Ishikawa (cell line): ENCODE data around the gene ATP5IF1.

Experiments
- CEBPB ChIP-seq: IDR thresholded peaks from 2 replicates; pipeline ENCODE4 v1.6.1; 2012
- CREB1 ChIP-seq: IDR thresholded peaks from 2 replicates; pipeline ENCODE4 v1.6.1; 2012; ENCODE audit warnings: low read depth
- EGR1 ChIP-seq: IDR thresholded peaks from 2 replicates; pipeline ENCODE4 v1.6.1; 2012
- EP300 ChIP-seq: IDR thresholded peaks from 2 replicates; pipeline ENCODE4 v1.6.1; 2012; ENCODE audit warnings: borderline replicate concordance
- FOXM1 ChIP-seq: IDR thresholded peaks from 2 replicates; pipeline ENCODE4 v1.6.1; 2012; ENCODE audit warnings: low read depth, borderline replicate concordance
- NFIC ChIP-seq: IDR thresholded peaks from 2 replicates; pipeline ENCODE4 v1.6.1; 2012
- RAD21 ChIP-seq: IDR thresholded peaks from 2 replicates; pipeline ENCODE4 v1.6.1; 2012; ENCODE audit warnings: low read depth
- TAF1 ChIP-seq: IDR thresholded peaks from 2 replicates; pipeline ENCODE4 v1.6.1; 2012; ENCODE audit warnings: low read depth, mild to moderate bottlenecking
- TCF12 ChIP-seq: IDR thresholded peaks from 2 replicates; pipeline ENCODE4 v1.6.1; 2012; ENCODE audit warnings: low read depth
- TEAD4 ChIP-seq: IDR thresholded peaks from 2 replicates; pipeline ENCODE4 v1.6.1; 2012
- YY1 ChIP-seq: IDR thresholded peaks from 2 replicates; pipeline ENCODE4 v1.6.1; 2012; ENCODE audit warnings: low read depth
- ZBTB7A ChIP-seq: IDR thresholded peaks from 2 replicates; pipeline ENCODE4 v1.6.1; 2012; ENCODE audit warnings: low read depth
- TF ChIP-seq, protein P1 (sequence below): IDR thresholded peaks from 2 replicates; pipeline ENCODE4 v1.6.1; 2012
- TF ChIP-seq, protein P2 (sequence below): IDR thresholded peaks from 2 replicates; pipeline ENCODE4 v1.6.1; 2012; ENCODE audit warnings: low read depth, mild to moderate bottlenecking
- TF ChIP-seq, protein P3 (sequence below): IDR thresholded peaks from 2 replicates; pipeline ENCODE4 v1.6.1; 2012

The ATP5IF1 gene

DNA sequence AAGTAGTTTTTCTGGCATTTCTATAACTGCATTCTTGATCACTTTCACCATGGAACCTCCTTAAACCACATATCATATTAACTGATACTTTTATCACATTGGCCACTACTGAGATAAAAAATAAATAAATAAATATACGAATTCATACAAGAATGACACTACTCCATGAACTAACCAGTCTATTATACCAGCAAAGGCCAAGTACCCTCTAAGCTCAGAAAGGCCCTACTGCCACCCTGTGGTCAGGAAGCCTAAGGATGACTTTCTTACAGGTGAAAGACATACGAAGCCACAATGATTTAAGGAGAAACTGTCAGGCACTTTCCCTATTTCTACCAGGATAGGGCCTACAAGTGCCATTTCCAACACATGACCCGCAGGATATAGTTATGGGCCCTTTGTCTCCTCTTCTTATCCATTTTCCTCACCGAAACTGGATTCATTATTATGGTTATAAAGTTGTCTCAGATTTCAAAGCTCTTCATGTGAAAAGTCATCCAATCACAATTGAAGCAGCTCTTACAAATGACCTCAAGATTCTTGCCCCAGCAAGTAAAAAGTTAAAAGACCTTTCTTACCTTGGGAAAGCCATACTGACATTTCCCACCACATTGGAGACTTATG lies 27.0 kb upstream of the ATP5IF1 start:
- peak; percentile 71 for TF ChIP-seq RAD21
- no peak for TF ChIP-seq EP300

DNA sequence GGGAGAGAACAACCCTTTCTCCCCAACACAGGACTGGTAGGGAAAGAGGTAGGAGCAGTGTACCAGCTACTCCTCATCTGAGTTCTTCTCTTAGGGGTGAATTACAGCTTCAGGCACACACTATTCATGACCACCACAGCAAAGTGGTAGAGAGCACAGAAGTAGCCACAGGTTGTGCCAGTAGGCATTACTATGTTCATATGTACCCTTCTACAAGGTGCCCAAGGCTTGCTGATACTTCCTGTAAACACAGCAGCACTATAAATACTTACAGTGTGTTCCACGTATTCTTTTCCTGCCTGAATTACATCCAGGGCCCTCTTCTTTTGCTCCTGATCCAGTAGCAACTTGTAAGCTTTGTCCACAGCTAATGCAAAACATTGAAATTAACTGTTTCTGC lies 26.2 kb upstream of the ATP5IF1 start:
- TF ChIP-seq RAD21: no peak

DNA sequence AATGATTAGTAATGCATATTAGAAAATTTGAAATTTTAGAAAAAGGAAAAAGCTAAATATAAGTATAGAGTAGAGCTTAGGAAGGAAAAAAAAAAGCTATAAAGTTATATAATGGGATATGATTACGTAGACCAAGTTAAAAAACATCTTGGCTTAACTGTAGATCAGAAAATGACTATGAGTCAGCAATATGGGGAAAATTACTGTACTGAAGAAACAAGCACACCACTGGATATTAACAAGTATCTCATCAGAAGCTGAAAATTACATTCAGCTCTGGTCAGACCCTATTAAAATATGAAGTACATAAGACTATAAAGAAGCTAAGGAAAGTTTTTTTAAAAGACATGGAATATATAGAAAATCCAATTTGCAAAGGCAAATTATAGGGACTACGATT lies 22.6 kb upstream of the ATP5IF1 start:
- TF ChIP-seq YY1 (no peak), EP300 (no peak)
- TF ChIP-seq, protein P1, sequence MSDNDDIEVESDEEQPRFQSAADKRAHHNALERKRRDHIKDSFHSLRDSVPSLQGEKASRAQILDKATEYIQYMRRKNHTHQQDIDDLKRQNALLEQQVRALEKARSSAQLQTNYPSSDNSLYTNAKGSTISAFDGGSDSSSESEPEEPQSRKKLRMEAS: no peak

DNA sequence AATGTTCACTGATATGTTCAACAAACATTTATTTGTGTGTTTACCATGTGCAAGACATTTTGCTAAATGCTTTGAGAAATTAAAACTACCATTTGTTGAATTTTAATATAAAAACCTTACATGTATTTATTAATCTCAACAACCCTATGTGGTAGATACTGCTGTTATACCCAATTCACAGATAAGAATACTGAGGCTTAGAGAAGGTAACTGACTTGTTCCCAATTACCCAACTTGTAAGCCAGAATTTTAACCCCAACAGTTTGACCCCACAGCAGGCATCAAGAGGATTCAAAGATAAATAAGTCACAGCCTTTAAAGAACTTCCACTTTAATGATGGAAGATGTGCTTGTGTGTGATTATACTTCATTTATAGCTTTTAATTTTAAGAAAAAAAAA lies 6.8 kb upstream of the ATP5IF1 start:
- TF ChIP-seq CREB1: no peak
- TF ChIP-seq, protein P1: no peak
- no peak for TF ChIP-seq TCF12
- TF ChIP-seq EP300: no peak
- no peak for TF ChIP-seq YY1
- TF ChIP-seq ZBTB7A: no peak
- TF ChIP-seq TEAD4: no peak
- no peak for TF ChIP-seq EGR1
- TF ChIP-seq TAF1: no peak
- TF ChIP-seq, protein P2, sequence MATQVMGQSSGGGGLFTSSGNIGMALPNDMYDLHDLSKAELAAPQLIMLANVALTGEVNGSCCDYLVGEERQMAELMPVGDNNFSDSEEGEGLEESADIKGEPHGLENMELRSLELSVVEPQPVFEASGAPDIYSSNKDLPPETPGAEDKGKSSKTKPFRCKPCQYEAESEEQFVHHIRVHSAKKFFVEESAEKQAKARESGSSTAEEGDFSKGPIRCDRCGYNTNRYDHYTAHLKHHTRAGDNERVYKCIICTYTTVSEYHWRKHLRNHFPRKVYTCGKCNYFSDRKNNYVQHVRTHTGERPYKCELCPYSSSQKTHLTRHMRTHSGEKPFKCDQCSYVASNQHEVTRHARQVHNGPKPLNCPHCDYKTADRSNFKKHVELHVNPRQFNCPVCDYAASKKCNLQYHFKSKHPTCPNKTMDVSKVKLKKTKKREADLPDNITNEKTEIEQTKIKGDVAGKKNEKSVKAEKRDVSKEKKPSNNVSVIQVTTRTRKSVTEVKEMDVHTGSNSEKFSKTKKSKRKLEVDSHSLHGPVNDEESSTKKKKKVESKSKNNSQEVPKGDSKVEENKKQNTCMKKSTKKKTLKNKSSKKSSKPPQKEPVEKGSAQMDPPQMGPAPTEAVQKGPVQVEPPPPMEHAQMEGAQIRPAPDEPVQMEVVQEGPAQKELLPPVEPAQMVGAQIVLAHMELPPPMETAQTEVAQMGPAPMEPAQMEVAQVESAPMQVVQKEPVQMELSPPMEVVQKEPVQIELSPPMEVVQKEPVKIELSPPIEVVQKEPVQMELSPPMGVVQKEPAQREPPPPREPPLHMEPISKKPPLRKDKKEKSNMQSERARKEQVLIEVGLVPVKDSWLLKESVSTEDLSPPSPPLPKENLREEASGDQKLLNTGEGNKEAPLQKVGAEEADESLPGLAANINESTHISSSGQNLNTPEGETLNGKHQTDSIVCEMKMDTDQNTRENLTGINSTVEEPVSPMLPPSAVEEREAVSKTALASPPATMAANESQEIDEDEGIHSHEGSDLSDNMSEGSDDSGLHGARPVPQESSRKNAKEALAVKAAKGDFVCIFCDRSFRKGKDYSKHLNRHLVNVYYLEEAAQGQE: no peak
- no peak for TF ChIP-seq NFIC
- no peak for TF ChIP-seq CEBPB
- no peak for TF ChIP-seq FOXM1
- TF ChIP-seq, protein P3, sequence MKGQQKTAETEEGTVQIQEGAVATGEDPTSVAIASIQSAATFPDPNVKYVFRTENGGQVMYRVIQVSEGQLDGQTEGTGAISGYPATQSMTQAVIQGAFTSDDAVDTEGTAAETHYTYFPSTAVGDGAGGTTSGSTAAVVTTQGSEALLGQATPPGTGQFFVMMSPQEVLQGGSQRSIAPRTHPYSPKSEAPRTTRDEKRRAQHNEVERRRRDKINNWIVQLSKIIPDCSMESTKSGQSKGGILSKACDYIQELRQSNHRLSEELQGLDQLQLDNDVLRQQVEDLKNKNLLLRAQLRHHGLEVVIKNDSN: no peak
- no peak for TF ChIP-seq RAD21

DNA sequence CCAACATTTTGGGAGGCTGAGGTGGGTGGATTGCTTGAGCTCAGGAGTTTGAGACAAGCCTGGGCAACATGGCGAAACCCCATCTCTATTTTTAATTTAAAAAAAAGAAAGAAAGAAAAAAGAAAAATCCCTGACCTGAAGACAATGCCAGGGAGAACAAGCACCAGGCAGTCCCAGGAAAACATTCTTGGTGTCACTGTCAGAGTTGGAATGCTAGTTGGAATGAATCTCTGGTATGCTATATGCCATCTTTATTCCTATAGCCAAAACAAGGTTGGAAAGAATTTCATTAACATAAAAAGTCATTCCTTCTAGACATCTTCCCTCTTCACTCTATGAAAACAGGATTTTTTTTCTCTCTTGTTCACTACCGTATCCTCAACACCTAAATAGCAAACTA lies 5.9 kb upstream of the ATP5IF1 start:
- TF ChIP-seq TEAD4 (no peak), FOXM1 (no peak), YY1 (no peak), CREB1 (no peak), RAD21 (no peak), ZBTB7A (no peak), TAF1 (no peak), TCF12 (no peak), CEBPB (no peak), EGR1 (no peak), EP300 (no peak), NFIC (no peak)
- TF ChIP-seq, protein P1: no peak
- TF ChIP-seq, protein P3: no peak
- TF ChIP-seq, protein P2: no peak

DNA sequence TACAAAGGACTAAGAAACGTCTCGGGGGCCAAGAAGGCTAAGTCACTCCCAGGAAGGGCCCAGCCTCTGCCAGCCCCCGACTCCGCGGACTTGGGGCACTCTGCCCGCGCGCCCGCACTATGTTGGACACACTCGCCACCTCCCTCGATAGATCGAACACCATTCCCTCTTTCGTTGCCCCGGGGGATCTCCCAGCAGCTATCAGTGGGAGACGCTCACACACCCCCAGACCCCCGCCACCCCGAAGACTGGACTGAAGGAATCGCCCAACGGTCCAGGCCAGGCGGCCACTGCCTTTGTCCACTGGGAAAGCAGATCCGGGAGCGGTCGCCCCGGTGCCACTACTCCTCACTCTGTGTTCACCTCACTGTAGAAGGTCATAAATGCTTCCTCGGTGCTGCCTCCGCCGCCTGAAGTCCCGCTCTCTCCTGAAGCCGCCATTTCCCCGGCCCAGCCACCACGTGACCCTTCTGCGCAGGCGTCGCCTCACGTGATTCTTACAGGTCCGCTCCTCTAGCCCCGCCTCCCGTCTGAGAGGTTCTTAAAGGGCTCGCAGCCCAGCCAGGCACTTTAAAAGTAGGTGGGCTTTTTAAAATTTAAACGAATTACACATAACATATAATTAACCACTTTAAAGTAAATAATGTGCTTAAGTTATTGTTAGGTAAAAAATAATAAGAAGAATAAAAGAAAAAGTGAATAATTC lies 3.2 kb upstream of the ATP5IF1 start, which contains the start of gene DNAJC8:
TSS of gene DNAJC8 (minus strand) at position 472 of the 706 bp plus-strand sequence. CDS start at position 441, 31 bp downstream.
- TF ChIP-seq, protein P1: peak; percentile 92
- peak; percentile 98 for TF ChIP-seq TAF1
- TF ChIP-seq TEAD4: no peak
- no peak for TF ChIP-seq CEBPB
- peak; percentile 57; the same call in 1 of the 2 replicates for TF ChIP-seq TCF12
- no peak for TF ChIP-seq NFIC
- TF ChIP-seq, protein P2: no peak
- TF ChIP-seq ZBTB7A: no peak
- no peak for TF ChIP-seq FOXM1
- TF ChIP-seq EP300: peak; percentile 37; the same call in 1 of the 2 replicates
- TF ChIP-seq YY1: peak; percentile 98
- peak; percentile 54; the same call in 1 of the 2 replicates for TF ChIP-seq EGR1
- TF ChIP-seq CREB1: 0 out of 2 replicates have a peak, but pooled peaks have one; percentile 34
- no peak for TF ChIP-seq RAD21
- TF ChIP-seq, protein P3: peak; percentile 100
